Astrocyte of the cerebellum (primary cell): ENCODE data around the gene CUX1.

Experiments
- DNase-seq: peaks from one replicate; pipeline ENCODE4 v3.0.0-alpha.2; 2011; ENCODE audit warnings: low read depth
- H3K4me3 ChIP-seq: 2 replicates; pipeline ENCODE4 v1.5.1; 2011; ENCODE audit warnings: mild to moderate bottlenecking, low read depth, low read length, moderate library complexity
- in situ Hi-C: cut with HindIII; loops from 2 replicates; pipeline ENCODE4 v1.10.0; 2017; ENCODE audit warnings: low sequenced_read_pairs
- TF ChIP-seq, protein P1 (sequence below): IDR thresholded peaks from 2 replicates; pipeline ENCODE4 v1.5.1; 2012; ENCODE audit warnings: low read length, low read depth, moderate library complexity, mild to moderate bottlenecking; ENCODE audit errors: missing control alignments

CUX1 gene

GRCh38 chr7:101871351-101871750 is 53.9 kb downstream of the CUX1 start:
- H3K4me3 ChIP-seq: no peak overlapping the region
- in situ Hi-C loops: no loop called here
- no peak for DNase-seq
- TF ChIP-seq, protein P1, sequence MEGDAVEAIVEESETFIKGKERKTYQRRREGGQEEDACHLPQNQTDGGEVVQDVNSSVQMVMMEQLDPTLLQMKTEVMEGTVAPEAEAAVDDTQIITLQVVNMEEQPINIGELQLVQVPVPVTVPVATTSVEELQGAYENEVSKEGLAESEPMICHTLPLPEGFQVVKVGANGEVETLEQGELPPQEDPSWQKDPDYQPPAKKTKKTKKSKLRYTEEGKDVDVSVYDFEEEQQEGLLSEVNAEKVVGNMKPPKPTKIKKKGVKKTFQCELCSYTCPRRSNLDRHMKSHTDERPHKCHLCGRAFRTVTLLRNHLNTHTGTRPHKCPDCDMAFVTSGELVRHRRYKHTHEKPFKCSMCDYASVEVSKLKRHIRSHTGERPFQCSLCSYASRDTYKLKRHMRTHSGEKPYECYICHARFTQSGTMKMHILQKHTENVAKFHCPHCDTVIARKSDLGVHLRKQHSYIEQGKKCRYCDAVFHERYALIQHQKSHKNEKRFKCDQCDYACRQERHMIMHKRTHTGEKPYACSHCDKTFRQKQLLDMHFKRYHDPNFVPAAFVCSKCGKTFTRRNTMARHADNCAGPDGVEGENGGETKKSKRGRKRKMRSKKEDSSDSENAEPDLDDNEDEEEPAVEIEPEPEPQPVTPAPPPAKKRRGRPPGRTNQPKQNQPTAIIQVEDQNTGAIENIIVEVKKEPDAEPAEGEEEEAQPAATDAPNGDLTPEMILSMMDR: no peak

DNA sequence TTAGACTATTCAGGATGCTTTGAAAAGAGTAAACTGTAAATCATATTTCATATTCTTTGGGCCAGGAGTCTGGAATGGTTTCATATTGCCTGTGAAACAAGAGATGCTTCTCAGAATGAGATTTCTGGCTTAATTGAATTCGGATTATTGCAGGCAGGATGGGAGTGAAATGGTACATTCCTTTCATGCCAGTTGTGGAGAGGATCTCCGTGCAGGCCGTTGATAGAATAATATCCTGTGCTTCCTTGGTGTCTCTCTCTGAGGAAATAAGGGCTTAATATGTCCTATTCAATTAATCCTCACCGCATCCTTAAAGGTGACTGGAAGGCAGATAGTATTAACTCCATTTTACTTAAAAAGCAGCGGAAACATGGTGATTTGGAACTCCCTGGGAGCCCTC is 56.6 kb downstream of the CUX1 start:
- in situ Hi-C loops: no loop called here
- DNase-seq: no peak

GRCh38 chr7:101875283-101875846 is 57.9 kb downstream of the CUX1 start:
- no peak overlapping the region for H3K4me3 ChIP-seq
- no peak for DNase-seq
- TF ChIP-seq, protein P1: no peak
- in situ Hi-C loops: no loop called here

More for the DNA sequence above, 56.6 kb downstream of the CUX1 start:
- H3K4me3 ChIP-seq: no peak overlapping the region
- TF ChIP-seq, protein P1: no peak

GRCh38 chr7:101877882-101878591 is 60.6 kb downstream of the CUX1 start:
- TF ChIP-seq, protein P1: no peak
- in situ Hi-C loops: no loop called here
- H3K4me3 ChIP-seq: no peak overlapping the region
- DNase-seq: no peak

DNA sequence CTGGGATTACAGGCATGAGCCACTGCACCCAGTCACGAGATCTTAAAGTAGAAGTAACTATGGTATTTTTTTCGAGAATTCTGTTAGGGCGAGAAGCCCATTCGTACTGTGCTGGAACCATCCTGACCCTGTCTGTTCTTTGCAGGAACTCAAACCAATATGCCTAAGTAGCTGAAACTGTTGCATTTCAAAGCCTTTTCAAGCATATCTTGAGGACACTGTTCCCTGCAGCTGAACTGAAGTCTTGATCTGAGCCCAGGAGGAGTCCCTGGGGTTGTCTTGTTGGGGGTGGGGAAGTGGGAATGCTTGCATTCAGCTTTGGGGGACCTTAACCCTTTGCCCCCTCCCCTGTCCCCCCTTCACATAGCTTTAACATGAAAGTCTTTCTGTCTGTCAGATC is 61.5 kb downstream of the CUX1 start:
- TF ChIP-seq, protein P1: no peak
- in situ Hi-C loops: no loop called here

GRCh38 chr7:101879565-101879964 is 62.1 kb downstream of the CUX1 start:
- DNase-seq: no peak
- in situ Hi-C loops: no loop called here
- TF ChIP-seq, protein P1: no peak
- H3K4me3 ChIP-seq: no peak overlapping the region

More for the DNA sequence above, 61.5 kb downstream of the CUX1 start:
- DNase-seq: no peak
- H3K4me3 ChIP-seq: no peak overlapping the region
